Effector memory CD8-positive, alpha-beta T cell (primary cell): ENCODE measurements around the gene CFAP100.

Source experiments
- ATAC-seq: fragments of 150-1000 bp; cut with Tn5 transposase; replicated peaks from 2 replicates; pipeline ENCODE4 v1.10.0; 2021; ENCODE audit warnings: mild to moderate bottlenecking, moderate library complexity
- DNase-seq, 3 experiments: peaks; one replicate each; pipeline ENCODE4 v3.0.0; 2021
- H3K27ac Mint-ChIP-seq, 2 donors: one replicate each; pipeline ENCODE4 v1.8.0; 2022; ENCODE audit warnings: mild to moderate bottlenecking in 2 of 2, mixed read lengths in 2 of 2, moderate library complexity in 2 of 2
- H3K27me3 Mint-ChIP-seq, 2 donors: one replicate each; pipeline ENCODE4 v1.8.0; 2022; ENCODE audit warnings: mixed read lengths in 2 of 2
- H3K36me3 Mint-ChIP-seq: one replicate; pipeline ENCODE4 v1.8.0; 2022; ENCODE audit warnings: mild to moderate bottlenecking, moderate library complexity, mixed read lengths; ENCODE audit not compliant: insufficient read depth
- H3K4me1 Mint-ChIP-seq, 2 donors: one replicate each; pipeline ENCODE4 v1.8.0; 2022; ENCODE audit warnings: low read depth in 2 of 2, mixed read lengths in 2 of 2
- H3K4me3 Mint-ChIP-seq, 2 donors: one replicate each; pipeline ENCODE4 v1.8.0; 2022; ENCODE audit warnings: mild to moderate bottlenecking in 2 of 2, mixed read lengths in 2 of 2, moderate library complexity in 2 of 2
- H3K9me3 Mint-ChIP-seq, 2 donors: one replicate each; pipeline ENCODE4 v1.8.0; 2022; ENCODE audit warnings: mixed read lengths in 2 of 2

The CFAP100 gene

DNA sequence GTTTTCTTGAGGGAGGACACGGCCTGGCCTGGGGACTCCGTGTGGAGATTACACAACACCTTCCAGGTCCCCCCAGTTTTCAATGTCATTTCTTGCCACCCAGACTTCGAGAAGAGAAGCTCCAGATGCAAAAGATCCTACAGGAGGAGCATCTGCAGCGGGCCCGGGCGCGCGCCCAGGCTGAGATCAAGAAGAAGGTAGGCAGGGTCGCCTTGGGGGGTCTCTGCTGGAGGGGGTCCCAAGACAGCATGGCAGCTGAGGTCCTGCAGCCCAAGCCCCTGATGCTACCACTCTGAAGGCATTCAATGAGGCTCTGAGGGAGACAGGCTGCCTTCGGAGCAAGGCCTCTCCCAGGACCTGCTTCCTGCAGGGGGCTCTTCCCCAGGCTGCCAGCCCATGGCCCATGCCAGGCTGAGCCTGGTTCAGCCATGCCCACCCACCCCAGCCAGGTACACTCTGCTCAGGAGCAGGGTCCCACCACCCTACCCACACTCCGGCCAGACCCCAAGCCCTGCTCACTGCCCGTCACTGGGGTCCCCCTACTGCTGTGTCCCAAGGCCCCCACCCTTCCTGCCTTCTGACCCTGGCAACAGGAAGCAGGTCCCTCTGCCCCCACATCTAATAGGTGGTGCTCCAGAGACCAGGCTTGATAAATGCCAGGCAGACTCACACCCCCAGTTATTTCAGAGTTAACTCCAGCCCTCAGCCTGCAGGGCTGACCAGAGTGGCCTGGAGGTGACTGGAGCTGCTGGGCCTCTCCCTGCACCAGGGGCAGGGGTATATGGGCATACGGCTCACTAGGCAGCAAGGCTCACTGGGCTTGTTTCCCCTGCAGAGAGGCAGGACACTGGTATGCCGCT lies 41.0 kb downstream of the CFAP100 start:
- peaks cover 24% of the 10 kb centered on the region for H3K36me3 Mint-ChIP-seq
- H3K4me1 Mint-ChIP-seq = no peaks in the 10 kb centered on the region
- DNase-seq (no peak), ATAC-seq (no peak)
- no peaks in the 10 kb centered on the region for H3K9me3 Mint-ChIP-seq
- H3K27ac Mint-ChIP-seq = no peak overlapping the region
- no peak overlapping the region for H3K4me3 Mint-ChIP-seq
- no peaks in the 10 kb centered on the region for H3K27me3 Mint-ChIP-seq

DNA sequence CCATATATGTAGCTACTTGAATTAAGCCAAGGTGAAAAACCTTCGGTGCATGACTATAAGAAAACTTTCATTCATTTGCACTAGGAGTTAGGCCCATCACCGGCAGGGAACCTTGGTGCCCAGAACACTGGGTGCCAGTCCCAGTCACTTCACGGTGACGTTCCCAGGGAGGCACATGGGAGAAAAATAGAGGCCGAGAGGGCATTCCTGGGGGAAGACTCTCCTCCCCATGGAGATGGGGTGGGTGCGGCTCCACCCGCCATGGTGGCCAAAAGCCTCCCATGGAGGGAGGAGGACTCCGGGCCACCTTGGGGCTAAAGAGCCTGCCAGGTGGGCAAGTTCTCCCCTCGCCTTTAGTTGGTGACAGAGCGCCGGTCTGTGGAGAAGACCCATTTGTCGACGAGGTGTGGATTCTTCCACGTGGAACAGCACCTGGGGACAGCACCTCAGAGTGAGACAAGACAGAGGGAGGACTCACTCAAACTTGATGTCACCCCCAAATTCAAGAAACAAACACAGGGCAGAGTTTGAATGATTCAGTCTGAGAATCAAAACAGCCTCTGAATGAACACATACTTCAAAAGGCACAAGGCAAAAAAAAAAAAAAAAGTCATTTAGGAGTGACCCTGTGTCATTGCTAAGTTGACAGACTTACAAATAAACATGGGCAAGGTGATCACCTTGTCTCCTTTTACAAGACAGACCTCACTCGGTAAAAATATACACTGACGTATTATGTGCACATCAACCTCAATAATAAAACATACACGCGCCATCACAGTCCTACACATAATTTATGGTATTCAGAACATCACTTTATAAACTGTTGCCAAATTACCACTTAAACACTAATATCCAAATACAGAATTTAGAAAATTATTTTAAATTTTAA lies 42.4 kb downstream of the CFAP100 start:
- no peaks in the 10 kb centered on the region for H3K4me1 Mint-ChIP-seq
- no peaks in the 10 kb centered on the region for H3K9me3 Mint-ChIP-seq
- DNase-seq (no peak), ATAC-seq (no peak)
- H3K27me3 Mint-ChIP-seq = no peaks in the 10 kb centered on the region
- peaks cover 29% of the 10 kb centered on the region for H3K36me3 Mint-ChIP-seq
- peak overlapping the region in 1 of 2 donors; percentile 32 for H3K27ac Mint-ChIP-seq
- no peak overlapping the region for H3K4me3 Mint-ChIP-seq

DNA sequence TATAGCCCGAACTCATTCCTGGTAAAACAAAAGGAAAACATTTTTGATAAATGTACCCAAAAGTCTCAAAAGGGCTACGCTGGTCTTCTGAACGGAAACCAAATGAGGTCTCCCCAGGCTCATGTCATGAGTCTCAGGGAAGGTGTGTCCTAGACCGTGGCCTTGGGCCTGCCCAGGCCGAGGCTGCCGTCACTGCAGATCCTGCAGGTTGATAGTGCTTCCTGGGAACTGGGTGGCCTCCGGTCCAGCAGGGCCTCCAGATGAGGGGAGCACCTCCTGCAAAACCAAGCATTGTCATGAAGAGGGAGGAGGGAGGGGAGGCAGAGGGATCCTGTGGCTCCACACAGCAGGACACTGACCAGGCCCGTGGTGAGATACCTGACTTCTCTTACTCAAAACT lies 43.5 kb downstream of the CFAP100 start:
- Mint-ChIP-seq H3K27ac (no peak overlapping the region), H3K9me3 (no peaks in the 10 kb centered on the region), H3K36me3 (peaks cover 30% of the 10 kb centered on the region), H3K27me3 (no peaks in the 10 kb centered on the region), H3K4me1 (peaks cover 0 to 2% of the 10 kb centered on the region in 2 donors), H3K4me3 (no peak overlapping the region)
- DNase-seq (no peak), ATAC-seq (no peak)

DNA sequence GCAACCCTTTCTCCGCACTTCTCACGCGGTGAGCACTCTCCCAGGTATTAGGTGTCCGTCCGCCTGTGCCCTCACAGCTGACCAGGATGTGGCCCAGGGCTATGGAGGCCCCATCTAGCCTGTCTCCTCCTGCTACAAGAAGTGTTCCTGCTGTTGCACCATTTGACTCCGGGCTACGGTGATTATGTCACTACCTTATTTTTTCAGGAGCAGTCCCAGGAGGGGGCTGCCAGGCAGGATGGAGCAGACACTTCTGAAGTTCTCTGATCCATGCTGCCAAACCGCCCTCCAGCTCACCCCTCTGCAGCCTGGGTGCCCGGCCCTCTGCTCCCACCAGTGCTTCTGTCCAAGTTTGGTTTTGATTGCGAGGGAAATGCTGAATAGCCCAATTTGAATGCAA lies 44.0 kb downstream of the CFAP100 start:
- Mint-ChIP-seq H3K27ac (no peak overlapping the region), H3K27me3 (no peaks in the 10 kb centered on the region), H3K36me3 (peaks cover 30% of the 10 kb centered on the region)

DNA sequence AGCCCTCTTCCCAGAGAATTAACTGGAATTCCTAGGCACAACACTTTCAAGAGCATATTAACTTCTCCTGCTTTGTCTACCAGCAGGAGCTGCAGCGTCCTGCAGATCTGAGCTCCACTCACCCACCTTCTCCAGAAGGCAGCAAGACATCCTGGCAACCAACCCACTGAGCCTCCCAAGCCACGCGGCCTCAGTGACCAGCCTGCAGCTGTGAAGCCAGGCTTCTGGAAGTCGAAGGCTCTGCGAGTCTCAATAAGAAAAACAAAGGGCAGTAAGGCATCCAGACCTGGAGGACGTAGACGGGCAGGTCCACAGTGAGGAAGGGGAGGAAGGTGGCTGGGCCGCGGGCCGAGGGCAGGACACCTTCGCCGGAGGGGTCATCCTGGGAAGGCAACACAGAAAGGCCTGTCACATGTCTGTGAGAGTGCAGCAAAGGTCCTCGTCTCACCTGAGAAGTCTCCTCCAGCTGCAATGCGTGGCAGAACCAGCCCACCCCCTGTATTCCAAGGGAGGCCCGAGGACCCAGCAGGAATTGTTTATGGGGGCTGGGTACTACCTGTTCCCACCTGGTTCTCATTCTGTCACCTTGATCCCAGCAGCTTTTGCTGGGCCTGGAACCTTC lies 44.7 kb downstream of the CFAP100 start:
- no peak overlapping the region for H3K27ac Mint-ChIP-seq

More for the DNA sequence above, 44.0 kb downstream of the CFAP100 start:
- H3K9me3 Mint-ChIP-seq = no peaks in the 10 kb centered on the region
- no peak overlapping the region for H3K4me3 Mint-ChIP-seq
- H3K4me1 Mint-ChIP-seq = peaks cover 0 to 2% of the 10 kb centered on the region in 2 donors
- ATAC-seq = no peak
- DNase-seq = no peak

DNA sequence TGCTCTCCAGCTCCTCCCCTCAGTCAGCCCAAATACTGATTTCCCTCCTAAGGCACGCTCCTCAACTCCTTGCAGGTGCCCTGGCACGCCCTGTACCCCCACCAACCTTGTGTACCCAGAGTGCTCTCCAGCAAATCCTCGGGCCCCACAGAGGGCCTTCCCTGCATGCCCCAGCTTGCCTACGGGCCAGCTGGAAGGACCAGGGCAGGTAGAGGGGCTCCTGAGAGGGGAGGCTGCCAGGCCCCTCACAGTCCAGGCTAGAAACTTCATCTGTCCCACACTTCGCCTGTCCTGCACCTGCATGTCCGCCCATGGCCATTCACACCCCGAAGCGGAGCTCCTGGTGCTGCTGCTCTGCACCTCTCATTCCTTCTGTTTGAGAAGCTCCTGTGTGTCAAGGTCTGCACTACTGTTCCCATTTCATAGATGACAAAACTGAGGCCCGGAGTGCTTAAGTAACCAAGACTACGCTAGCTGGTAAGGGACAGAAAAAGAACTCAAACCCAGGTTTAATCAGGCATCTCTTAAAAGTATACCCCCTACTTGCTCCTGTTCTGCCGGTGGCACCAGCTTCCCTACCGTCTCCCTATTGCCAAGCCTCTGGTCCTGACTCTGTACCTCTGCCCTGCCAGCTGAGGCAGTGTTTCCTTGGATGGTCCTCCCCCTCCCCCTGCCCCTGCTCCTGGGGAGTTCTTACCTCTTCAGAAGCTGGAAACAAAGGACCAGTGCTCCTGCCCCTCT lies 45.4 kb downstream of the CFAP100 start:
- no peak overlapping the region for H3K27ac Mint-ChIP-seq
- no peaks in the 10 kb centered on the region for H3K9me3 Mint-ChIP-seq
- ATAC-seq = no peak
- peaks cover 0 to 2% of the 10 kb centered on the region in 2 donors for H3K4me1 Mint-ChIP-seq
- no peak for DNase-seq
- H3K4me3 Mint-ChIP-seq = no peak overlapping the region
- H3K27me3 Mint-ChIP-seq = no peaks in the 10 kb centered on the region
- peaks cover 34% of the 10 kb centered on the region for H3K36me3 Mint-ChIP-seq

More for the DNA sequence above, 44.7 kb downstream of the CFAP100 start:
- Mint-ChIP-seq H3K27me3 (no peaks in the 10 kb centered on the region), H3K4me1 (peaks cover 0 to 2% of the 10 kb centered on the region in 2 donors), H3K4me3 (no peak overlapping the region), H3K36me3 (peaks cover 34% of the 10 kb centered on the region), H3K9me3 (no peaks in the 10 kb centered on the region)
- no peak for DNase-seq
- ATAC-seq = no peak

DNA sequence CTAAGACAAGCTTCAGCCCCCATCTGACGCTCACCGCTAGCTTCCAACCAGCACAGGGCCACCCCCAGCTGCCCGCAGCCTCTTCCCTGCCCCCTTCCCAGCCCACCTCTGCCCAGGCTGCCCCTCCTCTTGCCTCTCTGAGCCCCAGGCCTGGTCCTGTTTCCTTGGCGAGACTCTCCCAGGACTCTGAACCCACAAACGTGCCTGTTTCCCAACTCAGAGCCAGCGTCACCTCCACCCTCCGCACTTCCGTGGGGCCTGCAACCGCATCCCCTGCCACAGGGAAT lies 45.9 kb downstream of the CFAP100 start:
- DNase-seq (no peak), ATAC-seq (no peak)
- Mint-ChIP-seq H3K27me3 (no peaks in the 10 kb centered on the region), H3K4me3 (no peak overlapping the region), H3K4me1 (peaks cover 0 to 2% of the 10 kb centered on the region in 2 donors), H3K36me3 (peaks cover 34% of the 10 kb centered on the region), H3K27ac (no peak overlapping the region), H3K9me3 (no peaks in the 10 kb centered on the region)

DNA sequence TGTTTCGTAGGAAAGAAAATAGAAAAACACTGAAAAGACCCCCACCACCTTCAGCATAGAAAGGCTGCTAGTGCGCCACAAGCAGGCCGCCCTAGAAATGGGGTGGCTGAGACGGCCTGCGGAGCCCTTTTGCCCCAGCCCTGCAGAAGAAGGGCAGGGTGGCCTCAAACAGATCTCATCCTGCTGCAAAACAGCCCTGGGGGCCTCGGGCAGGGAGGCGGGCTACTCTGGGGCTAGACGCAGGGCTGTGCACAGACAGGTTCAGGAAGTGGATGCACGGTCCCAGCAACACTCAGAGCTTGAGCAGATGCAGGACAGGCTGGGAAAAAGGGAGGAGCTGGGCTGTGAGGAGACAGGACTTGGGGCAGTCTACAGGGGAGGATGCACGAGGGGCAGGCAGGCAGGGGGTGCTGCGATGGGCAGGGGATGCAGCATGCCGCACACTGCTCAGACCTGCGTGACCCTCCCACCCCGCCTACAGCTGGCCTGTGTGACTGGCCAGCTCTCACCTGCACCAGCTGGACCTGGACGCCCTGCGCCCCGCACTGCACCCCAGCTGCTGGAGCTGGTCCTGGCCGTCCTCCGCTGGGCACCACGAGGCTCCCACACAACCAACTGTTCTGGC lies 46.7 kb downstream of the CFAP100 start:
- H3K27ac Mint-ChIP-seq = no peak overlapping the region
- no peaks in the 10 kb centered on the region for H3K9me3 Mint-ChIP-seq
- ATAC-seq (no peak), DNase-seq (no peak)
- peaks cover 0 to 2% of the 10 kb centered on the region in 2 donors for H3K4me1 Mint-ChIP-seq
- H3K4me3 Mint-ChIP-seq = no peak overlapping the region
- peaks cover 34% of the 10 kb centered on the region for H3K36me3 Mint-ChIP-seq
- no peaks in the 10 kb centered on the region for H3K27me3 Mint-ChIP-seq

DNA sequence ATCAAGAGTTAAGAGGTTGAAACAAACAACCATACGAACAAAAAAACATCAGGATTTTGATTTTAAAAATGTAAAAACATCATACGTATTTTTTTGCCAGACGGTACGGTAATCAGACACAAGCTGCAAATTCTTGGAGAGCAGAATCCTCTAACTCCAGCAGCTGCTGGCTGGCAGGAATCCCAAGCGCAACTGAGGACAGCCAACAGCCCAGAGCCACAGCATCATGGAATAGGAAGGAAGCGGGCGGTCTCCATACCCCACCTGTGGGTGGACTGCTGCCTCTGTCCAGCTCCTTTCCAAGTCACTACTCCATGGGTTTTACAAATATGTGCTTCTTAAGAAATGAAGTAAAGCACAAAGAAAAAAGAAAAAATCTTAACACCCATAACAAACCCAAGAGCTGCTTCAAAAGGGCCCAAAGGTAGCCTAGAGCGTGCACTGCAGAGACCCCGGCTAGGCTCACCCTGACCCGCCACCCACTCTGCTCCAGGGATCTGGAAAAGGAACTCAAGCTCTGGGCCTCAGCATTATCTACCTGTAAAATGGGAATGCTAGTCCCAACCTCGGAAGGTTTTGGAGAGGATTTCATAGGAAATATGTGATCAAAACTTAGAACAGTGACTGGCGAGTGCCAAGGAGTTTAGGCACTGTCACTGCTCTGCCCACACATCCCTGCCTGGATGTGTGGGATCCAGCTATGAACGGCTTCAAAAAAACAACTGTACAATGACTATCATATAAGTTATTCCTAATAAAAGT lies 47.6 kb downstream of the CFAP100 start:
- Mint-ChIP-seq H3K36me3 (peaks cover 31% of the 10 kb centered on the region), H3K4me3 (no peak overlapping the region), H3K9me3 (no peaks in the 10 kb centered on the region), H3K27ac (no peak overlapping the region), H3K27me3 (no peaks in the 10 kb centered on the region), H3K4me1 (peaks cover 0 to 2% of the 10 kb centered on the region in 2 donors)
- ATAC-seq (no peak), DNase-seq (no peak)

DNA sequence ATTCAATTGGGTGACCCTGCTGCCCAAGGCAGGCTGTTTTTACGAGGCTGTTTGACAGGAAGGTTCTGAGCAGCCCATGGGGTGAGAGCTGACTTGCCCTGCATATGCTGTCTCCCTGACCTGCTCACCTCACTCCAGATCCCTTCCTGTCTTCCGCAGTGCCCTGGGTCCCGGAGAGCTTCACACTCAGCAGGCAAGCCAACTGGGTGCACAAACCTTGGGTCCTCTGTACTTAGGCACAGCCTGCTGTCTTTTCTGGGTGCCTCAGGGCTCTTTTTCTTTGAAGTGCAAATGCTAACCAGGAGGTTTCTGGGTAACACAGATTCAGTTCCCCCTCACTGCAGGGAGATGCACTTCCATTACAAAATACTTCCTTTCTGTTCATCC lies 48.1 kb downstream of the CFAP100 start:
- Mint-ChIP-seq H3K27ac (no peak overlapping the region), H3K36me3 (peaks cover 29% of the 10 kb centered on the region), H3K27me3 (no peaks in the 10 kb centered on the region), H3K4me1 (peaks cover 2 to 4% of the 10 kb centered on the region in 2 donors), H3K4me3 (no peak overlapping the region), H3K9me3 (no peaks in the 10 kb centered on the region)
- DNase-seq = no peak
- no peak for ATAC-seq

DNA sequence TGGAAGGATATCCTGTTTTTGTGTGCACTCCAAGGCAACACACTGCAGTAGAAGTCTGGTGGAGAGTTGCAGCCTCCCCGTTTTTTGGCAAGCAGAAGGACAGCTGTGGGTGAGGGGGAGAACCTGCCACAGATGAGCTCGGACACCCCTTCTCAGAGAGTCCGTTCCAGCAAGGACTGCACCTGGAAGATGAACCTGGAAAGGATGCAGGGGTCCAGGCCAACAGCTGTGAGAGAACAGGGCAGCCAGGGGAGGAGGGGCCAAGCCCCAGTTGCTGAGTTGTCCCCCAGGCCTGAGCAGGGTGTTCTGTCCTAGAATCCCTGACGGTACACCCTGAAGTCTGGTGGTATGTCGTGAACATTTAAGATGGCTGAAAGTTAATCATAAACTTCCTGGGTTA lies 50.8 kb downstream of the CFAP100 start:
- no peak for ATAC-seq
- H3K27ac Mint-ChIP-seq = peak overlapping the region in 1 of 2 donors; percentile 1
- peaks cover 32% of the 10 kb centered on the region for H3K36me3 Mint-ChIP-seq
- no peak for DNase-seq
- H3K27me3 Mint-ChIP-seq = no peaks in the 10 kb centered on the region
- H3K4me1 Mint-ChIP-seq = peaks cover 3 to 5% of the 10 kb centered on the region in 2 donors
- no peak overlapping the region for H3K4me3 Mint-ChIP-seq
- no peaks in the 10 kb centered on the region for H3K9me3 Mint-ChIP-seq

DNA sequence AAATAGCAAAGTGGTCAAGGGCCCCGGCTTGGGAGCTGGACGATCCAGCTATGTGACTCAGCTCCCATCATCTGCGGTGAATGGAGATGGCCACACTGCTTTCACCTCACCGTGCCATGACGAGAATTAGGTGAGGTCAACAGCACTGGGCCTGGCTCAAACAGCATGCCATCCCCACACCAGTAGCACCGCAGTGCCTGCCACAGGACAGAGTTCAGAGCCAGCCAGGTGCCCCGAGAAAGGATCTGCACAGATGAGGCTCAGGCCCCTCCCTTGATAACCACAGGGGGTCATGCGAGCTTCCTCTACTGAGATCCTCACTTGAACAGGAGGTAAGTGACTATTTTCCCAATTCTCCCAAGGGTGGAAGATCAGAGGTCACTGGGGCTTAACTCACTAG lies 51.6 kb downstream of the CFAP100 start:
- no peak for ATAC-seq
- Mint-ChIP-seq H3K27me3 (no peaks in the 10 kb centered on the region), H3K36me3 (peaks cover 38% of the 10 kb centered on the region), H3K27ac (peak overlapping the region in 1 of 2 donors; percentile 1), H3K4me3 (no peak overlapping the region), H3K9me3 (no peaks in the 10 kb centered on the region), H3K4me1 (peaks cover 7 to 8% of the 10 kb centered on the region in 2 donors)
- DNase-seq = no peak
